Smooth muscle cell (in vitro differentiated cells): ENCODE results near the gene NYNRIN. TPM values are rescaled to one million over a fixed set of nuclear protein-coding genes. Genes with fewer than 3 reads are reported as not detected.

Experiments
- DNase-seq: peaks from one replicate; lab custom pipeline; 2025; ENCODE audit not compliant: unreplicated experiment; lab: John Stamatoyannopoulos, UW
- H2AFZ ChIP-seq: fragments of 200-600 bp; sonication (generic); 2 replicates; pipeline ENCODE4 v1.6.0; 2016; ENCODE audit warnings: antibody characterized with exemption, low read depth, mild to moderate bottlenecking
- H3F3A ChIP-seq: fragments of 200-600 bp; sonication (generic); 2 replicates; pipeline ENCODE4 v1.6.0; 2017; ENCODE audit warnings: antibody characterized with exemption, low read depth
- H3K27ac ChIP-seq: fragments of 200-600 bp; sonication (generic); 2 replicates; pipeline ENCODE4 v1.5.1; 2016; ENCODE audit warnings: low read depth, mild to moderate bottlenecking
- H3K27me3 ChIP-seq: fragments of 200-600 bp; sonication (generic); 2 replicates; pipeline ENCODE4 v1.6.1; 2016; ENCODE audit warnings: low read depth, mild to moderate bottlenecking
- H3K36me3 ChIP-seq: fragments of 200-600 bp; sonication (generic); 2 replicates; pipeline ENCODE4 v1.5.1; 2016; ENCODE audit warnings: low read depth
- H3K4me1 ChIP-seq: fragments of 200-600 bp; sonication (generic); 2 replicates; pipeline ENCODE4 v1.5.1; 2016; ENCODE audit warnings: low read depth
- H3K4me2 ChIP-seq: fragments of 200-600 bp; sonication (generic); 2 replicates; pipeline ENCODE4 v1.6.0; 2016; ENCODE audit warnings: mild to moderate bottlenecking
- H3K4me3 ChIP-seq: fragments of 200-600 bp; sonication (generic); 2 replicates; pipeline ENCODE4 v1.5.1; 2016; ENCODE audit warnings: mild to moderate bottlenecking
- H3K79me2 ChIP-seq: fragments of 200-600 bp; sonication (generic); 2 replicates; pipeline ENCODE4 v1.6.0; 2016; ENCODE audit warnings: low read depth, mild to moderate bottlenecking
- H3K9ac ChIP-seq: fragments of 200-600 bp; sonication (generic); 2 replicates; pipeline ENCODE4 v1.6.0; 2016; ENCODE audit warnings: low read depth
- H3K9me3 ChIP-seq: fragments of 200-600 bp; sonication (generic); replicated peaks from 2 replicates; pipeline ENCODE4 v1.5.1; 2016; ENCODE audit warnings: low read depth
- H4K20me1 ChIP-seq: fragments of 200-600 bp; sonication (generic); 2 replicates; pipeline ENCODE4 v1.6.0; 2016; ENCODE audit warnings: low read depth
- WGBS: methylation state at CpG from one replicate; pipeline ENCODE4 v1.1.7; 2016; ENCODE audit warnings: low lambda C conversion rate; 5-methylcytosine and 5-hydroxymethylcytosine counted together
- polyA plus RNA-seq: library from polyadenylated mRNA; unstranded; fragments of >200 nt; fragmentation: Nextera tagmentation; extraction: Ambion mirVana; gene quantifications from 2 replicates; pipeline ENCODE4 v1.2.1, GENCODE V29; 2016
- total RNA-seq: library from RNA; depleted of rRNA; stranded (reverse); fragments of >200 nt; gene quantifications from 2 replicates; pipeline ENCODE4 v1.2.3, GENCODE V29; 2014
- TF ChIP-seq, protein P1 (sequence below): fragments of 200-600 bp; sonication (generic); IDR thresholded peaks from 2 replicates; pipeline ENCODE4 v1.5.1; 2017; ENCODE audit warnings: borderline replicate concordance, mild to moderate bottlenecking, antibody characterized with exemption; ENCODE audit not compliant: insufficient read depth, poor library complexity, severe bottlenecking

NYNRIN gene
- total and polyA plus RNA-seq, 2 experiments from 2014 or later = 30.3 to 38.0 TPM

DNA sequence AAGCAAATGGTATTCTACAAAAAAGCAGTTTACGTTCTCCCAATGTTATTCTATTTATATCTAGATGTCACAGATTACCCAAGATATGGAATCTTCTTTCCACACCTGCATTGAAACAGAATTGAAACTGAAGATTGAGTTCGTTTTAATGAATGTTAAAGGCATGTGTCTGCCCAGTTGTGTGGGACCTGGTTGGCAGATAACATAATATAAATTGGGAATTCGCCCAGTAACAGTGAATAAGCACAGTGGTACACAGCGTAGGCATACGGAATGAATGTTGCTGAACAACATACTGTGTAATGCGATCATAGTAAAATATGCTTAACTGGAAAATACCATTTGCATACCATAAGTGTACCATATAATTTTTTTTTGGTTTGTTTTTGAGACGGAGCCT lies 35.2 kb downstream of the NYNRIN start:
- no peak overlapping the region for H3K27ac ChIP-seq
- DNase-seq = no peak
- H3K9me3 ChIP-seq = no peaks in the 10 kb centered on the region
- no peak overlapping the region for H2AFZ ChIP-seq
- H3F3A ChIP-seq = peaks cover 18% of the 10 kb centered on the region
- H3K36me3 ChIP-seq = no peaks in the 10 kb centered on the region
- H3K4me3 ChIP-seq = no peak overlapping the region
- TF ChIP-seq, protein P1, sequence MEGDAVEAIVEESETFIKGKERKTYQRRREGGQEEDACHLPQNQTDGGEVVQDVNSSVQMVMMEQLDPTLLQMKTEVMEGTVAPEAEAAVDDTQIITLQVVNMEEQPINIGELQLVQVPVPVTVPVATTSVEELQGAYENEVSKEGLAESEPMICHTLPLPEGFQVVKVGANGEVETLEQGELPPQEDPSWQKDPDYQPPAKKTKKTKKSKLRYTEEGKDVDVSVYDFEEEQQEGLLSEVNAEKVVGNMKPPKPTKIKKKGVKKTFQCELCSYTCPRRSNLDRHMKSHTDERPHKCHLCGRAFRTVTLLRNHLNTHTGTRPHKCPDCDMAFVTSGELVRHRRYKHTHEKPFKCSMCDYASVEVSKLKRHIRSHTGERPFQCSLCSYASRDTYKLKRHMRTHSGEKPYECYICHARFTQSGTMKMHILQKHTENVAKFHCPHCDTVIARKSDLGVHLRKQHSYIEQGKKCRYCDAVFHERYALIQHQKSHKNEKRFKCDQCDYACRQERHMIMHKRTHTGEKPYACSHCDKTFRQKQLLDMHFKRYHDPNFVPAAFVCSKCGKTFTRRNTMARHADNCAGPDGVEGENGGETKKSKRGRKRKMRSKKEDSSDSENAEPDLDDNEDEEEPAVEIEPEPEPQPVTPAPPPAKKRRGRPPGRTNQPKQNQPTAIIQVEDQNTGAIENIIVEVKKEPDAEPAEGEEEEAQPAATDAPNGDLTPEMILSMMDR = no peak
- H3K4me1 ChIP-seq = peaks cover 10% of the 10 kb centered on the region
- peaks cover 34% of the 10 kb centered on the region for H4K20me1 ChIP-seq
- no peak overlapping the region for H3K9ac ChIP-seq
- H3K27me3 ChIP-seq = no peaks in the 10 kb centered on the region
- H3K4me2 ChIP-seq = no peak overlapping the region
- H3K79me2 ChIP-seq = peaks cover 22% of the 10 kb centered on the region
- WGBS = 93% methylated on average over 7 of the region's 7 CpGs

GRCh38 chr14:24434676-24435075 lies 35.9 kb downstream of the NYNRIN start:
- Histone ChIP-seq H3K4me1 (peaks cover 3% of the 10 kb centered on the region), H3K4me3 (no peak overlapping the region), H3K27ac (no peak overlapping the region), H3K4me2 (no peak overlapping the region), H3K79me2 (peaks cover 19% of the 10 kb centered on the region), H4K20me1 (peaks cover 34% of the 10 kb centered on the region), H3F3A (peaks cover 18% of the 10 kb centered on the region), H3K9me3 (no peaks in the 10 kb centered on the region), H3K36me3 (no peaks in the 10 kb centered on the region), H2AFZ (no peak overlapping the region), H3K27me3 (no peaks in the 10 kb centered on the region), H3K9ac (no peak overlapping the region)
- TF ChIP-seq, protein P1 = no peak
- DNase-seq = no peak
- WGBS = 90% methylated on average over 3 of the region's 3 CpGs

GRCh38 chr14:24435192-24435810 lies 36.5 kb downstream of the NYNRIN start:
- no peaks in the 10 kb centered on the region for H3K9me3 ChIP-seq
- peaks cover 34% of the 10 kb centered on the region for H4K20me1 ChIP-seq
- no peak overlapping the region for H3K4me3 ChIP-seq
- no peak overlapping the region for H2AFZ ChIP-seq
- DNase-seq = no peak
- TF ChIP-seq, protein P1 = no peak
- WGBS = 97% methylated on average over 2 of the region's 2 CpGs
- H3F3A ChIP-seq = peaks cover 18% of the 10 kb centered on the region
- H3K27me3 ChIP-seq = no peaks in the 10 kb centered on the region
- no peaks in the 10 kb centered on the region for H3K36me3 ChIP-seq
- H3K4me2 ChIP-seq = no peak overlapping the region
- peaks cover 19% of the 10 kb centered on the region for H3K79me2 ChIP-seq
- H3K9ac ChIP-seq = no peak overlapping the region
- H3K27ac ChIP-seq = no peak overlapping the region
- H3K4me1 ChIP-seq = peaks cover 3% of the 10 kb centered on the region

- no peaks in the 10 kb centered on the region for H3K27me3 ChIP-seq
- H3K36me3 ChIP-seq = no peaks in the 10 kb centered on the region
- peaks cover 15% of the 10 kb centered on the region for H3F3A ChIP-seq
- H3K27ac ChIP-seq = no peak overlapping the region
- TF ChIP-seq, protein P1 = no peak
- no peak overlapping the region for H3K4me2 ChIP-seq
- 76% methylated on average over 6 of the region's 6 CpGs for WGBS
- H3K79me2 ChIP-seq = peaks cover 15% of the 10 kb centered on the region
- H2AFZ ChIP-seq = no peak overlapping the region
- no peak overlapping the region for H3K9ac ChIP-seq
- H3K4me3 ChIP-seq = no peak overlapping the region
- peaks cover 32% of the 10 kb centered on the region for H4K20me1 ChIP-seq
- no peaks in the 10 kb centered on the region for H3K9me3 ChIP-seq
- H3K4me1 ChIP-seq = peaks cover 2% of the 10 kb centered on the region
- no peak for DNase-seq
These were observed 37.2 kb downstream of the NYNRIN start for GRCh38 chr14:24435998-24436354.
